Bone marrow (tissue), 2 donors: Measurements from ENCODE around the gene SMARCB1.

ENCODE experiments used
- DNase-seq, 2 donors: peaks; one replicate each; lab custom pipeline; 2025; lab: John Stamatoyannopoulos, UW

The SMARCB1 gene

DNA sequence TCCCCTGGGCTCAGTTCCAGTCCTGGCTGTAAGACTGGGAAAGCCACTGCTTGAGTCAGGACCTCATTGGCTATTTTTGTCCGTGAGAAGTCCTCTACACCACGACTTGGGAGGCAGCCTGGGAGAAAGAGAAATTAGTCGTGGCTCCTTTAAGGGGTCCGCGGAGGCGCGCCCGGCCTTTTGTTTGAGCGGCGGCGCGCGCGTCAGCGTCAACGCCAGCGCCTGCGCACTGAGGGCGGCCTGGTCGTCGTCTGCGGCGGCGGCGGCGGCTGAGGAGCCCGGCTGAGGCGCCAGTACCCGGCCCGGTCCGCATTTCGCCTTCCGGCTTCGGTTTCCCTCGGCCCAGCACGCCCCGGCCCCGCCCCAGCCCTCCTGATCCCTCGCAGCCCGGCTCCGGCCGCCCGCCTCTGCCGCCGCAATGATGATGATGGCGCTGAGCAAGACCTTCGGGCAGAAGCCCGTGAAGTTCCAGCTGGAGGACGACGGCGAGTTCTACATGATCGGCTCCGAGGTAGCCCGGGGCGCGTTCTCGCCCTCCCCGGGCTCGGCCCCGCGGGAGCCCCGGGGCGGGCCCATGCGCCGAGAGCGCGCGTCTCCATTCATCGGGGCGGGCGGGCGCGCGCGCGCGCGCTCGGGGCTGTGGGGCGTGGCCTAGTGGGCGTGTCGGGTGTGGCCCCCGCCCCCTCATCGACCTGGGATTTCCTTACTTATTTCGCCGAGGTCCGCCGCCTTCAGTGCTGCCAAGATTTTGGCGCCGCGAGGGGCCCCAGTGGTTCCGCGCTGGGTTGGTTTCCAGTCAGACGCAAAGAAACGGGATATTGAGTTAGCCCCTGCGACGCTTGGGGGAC lies at the start of gene SMARCB1:
Gene SMARCB1, plus strand, starts transcription at position 215 of the 848 bp plus-strand sequence. Its CDS starts 204 bp downstream, at position 419.
- peak; percentile 67 to 91 for DNase-seq

DNA sequence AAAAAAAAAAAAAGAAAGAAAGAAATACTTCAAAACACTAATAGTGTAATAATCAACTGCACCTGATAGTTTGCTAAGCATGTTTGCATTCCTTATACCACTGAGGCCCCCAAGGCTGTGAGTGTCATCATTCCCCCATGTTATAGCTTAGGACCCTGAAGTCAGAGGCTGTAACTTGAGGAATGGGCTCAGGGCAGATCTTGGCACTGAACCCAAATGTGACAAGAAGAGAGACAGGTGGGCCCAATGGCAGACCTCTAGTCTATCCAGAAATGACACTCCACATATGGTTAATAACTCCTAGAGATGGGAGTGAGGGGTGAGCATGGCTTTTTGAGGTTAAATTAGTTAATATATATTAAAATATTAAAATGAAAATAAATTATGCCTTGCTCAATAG lies 49.1 kb upstream of the SMARCB1 start:
- DNase-seq = no peak

DNA sequence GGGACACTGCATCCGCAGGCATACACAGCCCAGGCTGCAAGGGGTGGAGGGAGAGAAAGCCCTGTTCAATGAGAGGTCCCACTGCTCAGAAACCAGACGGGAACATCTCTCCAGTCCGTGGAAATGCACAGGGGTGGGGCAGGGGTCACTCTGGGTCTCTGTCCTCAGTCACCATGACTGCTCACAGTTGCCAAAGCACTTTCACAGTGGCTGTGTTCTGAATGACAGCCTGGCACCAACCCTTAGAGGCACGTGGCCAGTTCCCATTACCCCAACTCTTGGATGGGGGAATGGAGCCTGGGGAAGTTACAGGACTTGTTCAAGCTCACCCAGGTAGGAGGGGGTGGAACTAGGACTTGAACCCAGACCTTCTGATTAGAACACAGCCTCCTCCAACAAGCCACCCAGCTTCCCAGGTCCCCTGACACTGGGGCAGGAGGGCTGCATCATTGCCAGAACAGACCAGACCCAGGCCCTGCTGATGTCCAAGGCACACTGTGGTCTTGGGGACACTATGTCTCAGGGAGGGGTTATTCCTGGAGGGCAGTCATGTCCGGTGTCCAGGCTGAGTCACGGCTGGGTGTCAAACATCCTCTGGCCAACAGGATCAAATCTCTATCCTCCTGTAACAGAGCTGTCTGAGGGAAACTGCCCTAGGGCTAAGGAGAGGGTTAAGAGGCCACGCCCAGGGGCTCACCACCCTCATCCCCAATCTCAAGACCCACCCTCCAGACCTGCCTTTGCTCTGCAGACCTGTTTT lies 44.1 kb upstream of the SMARCB1 start:
- DNase-seq = no peak

DNA sequence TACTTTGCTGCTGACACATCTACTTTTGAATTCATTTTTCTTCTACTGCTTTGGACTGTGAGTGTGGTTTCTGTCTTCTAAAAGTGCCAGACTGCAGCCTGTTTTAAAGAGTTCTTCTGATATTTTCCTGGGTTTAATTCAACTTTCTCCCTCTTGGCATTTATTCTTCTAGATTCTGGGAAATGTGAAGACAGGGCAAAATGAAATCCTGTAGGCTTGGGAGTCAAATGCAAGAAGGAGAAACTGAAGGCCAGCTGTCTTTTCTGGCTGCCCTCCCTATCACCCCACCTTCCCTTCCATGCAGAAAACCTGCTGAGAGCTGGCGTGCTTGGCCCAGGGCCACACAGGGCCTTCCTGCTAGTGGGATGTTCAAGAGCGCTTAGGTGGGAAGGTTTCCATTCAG lies 43.5 kb upstream of the SMARCB1 start:
- DNase-seq = no peak

DNA sequence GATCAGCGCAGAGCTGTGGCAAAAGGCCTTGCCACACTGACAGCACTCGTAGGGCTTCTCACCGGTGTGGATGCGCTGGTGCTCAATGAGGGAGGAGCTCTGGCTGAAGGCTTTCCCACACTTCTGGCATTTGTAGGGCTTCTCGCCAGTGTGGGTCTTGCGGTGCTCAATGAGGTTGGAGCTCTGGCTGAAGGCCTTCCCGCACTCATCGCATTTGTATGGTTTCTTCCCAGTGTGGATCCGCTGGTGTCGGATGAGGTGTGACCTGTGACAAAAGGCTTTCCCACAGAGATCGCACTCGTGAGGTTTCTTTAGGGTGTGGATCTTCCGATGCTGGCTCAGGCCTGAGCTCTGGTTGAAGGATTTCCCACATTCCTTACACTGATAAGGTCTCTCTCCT lies 42.8 kb upstream of the SMARCB1 start:
- DNase-seq = no peak

DNA sequence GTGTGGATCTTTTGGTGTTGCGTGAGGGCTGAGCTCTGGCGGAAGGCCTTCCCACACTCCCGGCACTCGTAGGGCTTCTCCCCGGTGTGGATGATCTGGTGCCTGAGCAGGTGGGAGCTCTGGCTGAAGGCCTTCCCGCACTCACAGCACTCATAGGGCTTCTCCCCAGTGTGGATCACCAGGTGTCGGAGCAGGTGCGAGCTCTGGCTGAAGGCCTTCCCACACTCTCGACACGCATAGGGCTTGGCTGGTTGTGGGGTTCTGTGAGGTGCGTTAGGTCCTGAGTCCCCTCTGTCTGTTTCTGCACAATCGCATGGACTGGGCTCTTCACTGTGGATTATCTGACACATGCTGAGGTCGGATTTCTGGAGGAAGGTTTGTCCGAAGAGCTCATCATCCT lies 42.3 kb upstream of the SMARCB1 start:
- DNase-seq = no peak

DNA sequence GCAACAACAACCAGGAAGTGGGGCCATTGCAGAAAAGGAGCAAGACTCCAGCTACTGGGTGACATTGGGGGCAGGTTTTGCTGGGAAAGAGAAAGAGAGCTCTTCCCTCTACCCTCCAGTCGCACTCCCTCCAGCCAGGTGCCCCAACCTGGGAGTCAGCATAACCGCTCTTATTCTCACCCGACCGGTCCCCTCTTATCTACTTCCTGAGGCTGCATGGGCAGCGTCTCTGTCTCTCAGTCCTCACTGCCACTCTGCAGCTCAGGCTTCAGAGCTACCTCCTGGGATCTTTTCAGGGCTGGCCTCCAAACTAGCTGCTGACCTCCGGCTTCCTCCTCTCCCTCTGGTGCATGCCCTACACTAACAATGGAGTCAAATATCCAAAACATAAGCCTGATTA lies 41.0 kb upstream of the SMARCB1 start:
- DNase-seq = no peak

DNA sequence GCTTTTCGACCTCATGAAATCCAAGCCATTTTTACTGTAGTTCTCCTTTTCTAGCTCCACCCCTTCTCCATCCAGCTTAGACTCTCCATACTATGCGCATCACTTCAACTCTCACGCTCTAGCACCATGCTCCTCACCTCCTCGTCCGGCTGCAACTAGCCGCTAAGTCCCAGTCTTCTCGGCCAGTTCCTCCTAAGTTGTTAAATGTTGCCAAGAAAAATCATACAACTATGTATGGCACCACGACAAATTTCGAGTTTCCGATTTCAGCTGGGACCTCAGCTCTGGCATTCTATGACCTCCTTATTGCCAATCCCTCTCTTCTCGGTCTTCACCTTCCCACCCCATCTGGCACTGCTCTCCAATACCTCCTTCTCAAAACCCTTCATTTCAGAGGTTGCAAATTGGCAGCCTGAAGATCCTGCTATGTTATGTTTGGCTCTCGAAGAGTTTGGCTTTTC lies 36.9 kb upstream of the SMARCB1 start:
- no peak for DNase-seq

DNA sequence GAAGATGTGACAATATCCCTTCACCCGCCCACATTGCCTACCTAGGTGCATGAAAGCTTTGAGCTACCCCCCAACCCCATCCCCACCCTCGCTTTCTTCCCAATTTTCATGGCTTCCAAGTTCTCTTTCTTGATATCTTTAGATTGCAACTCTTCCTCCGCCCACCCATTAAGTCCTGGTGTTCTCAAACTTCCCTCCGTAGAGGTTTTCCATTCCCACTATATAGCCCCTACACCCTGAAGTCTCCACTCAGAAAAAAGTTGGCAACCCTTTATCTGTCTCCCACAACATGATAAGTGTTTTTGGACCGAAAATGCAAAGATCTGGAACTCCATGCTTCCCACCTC lies 36.4 kb upstream of the SMARCB1 start:
- no peak for DNase-seq

DNA sequence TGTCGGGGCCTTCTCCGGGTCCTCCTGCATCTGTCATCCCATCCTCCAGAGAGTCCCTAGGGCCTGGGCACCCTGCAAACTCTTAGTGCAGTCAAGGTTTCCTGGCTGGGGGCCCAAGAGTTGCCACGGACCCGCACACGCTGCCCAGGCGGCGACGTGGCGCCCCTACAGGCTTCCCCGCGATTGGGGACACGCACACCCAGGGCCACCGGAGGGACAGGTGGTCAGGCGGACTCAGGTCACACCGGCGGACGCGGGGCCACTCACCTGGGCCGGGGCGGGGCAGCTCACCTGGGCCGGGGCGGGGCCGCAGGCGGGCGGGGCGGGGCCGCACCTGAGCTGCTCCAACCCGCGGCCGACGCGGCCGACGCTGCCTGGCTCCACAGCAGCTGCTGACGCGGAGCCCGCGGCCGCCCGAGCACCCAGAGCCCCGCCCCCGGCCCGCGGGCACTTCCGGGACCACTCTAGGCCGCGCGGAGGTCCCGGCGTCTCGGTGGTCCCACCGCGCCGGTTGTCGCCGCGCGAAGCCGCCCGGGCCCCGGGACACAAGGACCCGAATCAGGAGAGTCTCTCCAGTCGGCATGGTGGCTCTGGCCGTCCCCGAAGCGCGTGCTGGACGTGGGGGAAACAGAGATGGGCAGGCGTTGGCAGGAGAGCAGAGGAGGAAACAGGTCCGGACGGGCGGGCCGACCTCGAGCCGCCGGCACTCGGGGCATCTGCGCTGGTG lies 35.9 kb upstream of the SMARCB1 start, which contains the start of gene ZNF70:
Gene ZNF70, minus strand, starts transcription at position 399 of the 727 bp plus-strand sequence. CDS start 5,972 bp downstream, outside the sequence.
- DNase-seq = peak; percentile 49 to 59

DNA sequence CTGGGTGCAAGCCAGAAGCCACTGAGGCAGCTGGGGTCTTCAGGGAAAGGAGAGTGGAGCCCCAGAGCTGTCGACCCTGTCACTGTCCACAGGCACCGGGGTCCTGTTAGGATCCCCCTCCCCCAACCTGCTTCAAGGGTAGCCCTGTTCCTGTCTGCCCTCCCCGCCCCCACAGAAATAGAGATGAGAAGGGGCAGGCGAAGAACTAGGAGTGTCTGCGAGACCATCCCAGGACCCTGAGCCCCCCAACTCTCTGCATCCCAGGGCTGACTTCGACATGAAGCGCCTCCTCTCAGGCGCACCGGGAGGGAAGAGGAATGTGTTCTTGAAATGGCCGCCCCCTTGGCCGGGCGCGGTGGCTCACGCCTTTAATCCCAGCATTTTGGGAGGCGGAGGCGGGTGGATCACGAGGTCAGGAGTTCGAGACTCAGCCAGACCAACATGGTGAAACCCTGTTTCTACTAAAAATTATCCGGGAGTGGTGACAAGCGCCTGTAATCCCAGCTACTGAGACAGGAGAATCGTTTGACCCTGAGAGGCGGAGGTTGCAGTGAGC lies 35.2 kb upstream of the SMARCB1 start:
- no peak for DNase-seq

DNA sequence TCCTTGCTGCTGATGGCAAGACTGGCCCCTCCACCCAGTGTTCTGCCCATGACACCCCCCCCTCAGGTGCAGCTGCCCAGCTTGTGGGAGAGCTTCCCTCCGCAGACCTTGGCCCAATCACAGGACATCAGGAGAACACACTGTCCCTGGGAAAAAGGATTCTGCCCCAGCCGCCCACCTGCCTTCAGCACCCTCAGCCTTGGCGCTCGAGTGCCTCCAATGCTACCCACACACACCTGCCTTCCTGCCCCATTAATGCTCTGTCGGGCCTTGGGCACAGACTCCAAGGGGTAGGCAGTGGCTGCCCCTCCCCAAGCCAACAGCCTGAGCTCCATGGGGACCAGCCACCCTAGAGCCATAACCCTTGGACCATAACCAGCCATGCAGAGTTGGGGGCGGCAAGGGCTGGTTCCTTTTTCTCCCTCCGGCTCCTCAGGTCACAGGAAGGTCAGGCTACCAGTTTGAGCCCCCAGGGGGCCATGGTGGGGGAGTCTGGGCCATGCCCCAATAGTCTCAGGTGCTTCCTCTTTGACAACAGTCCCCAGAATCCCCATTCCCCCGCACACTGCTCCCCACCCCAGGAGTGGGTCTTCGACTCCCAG lies 34.6 kb upstream of the SMARCB1 start:
- DNase-seq = no peak

DNA sequence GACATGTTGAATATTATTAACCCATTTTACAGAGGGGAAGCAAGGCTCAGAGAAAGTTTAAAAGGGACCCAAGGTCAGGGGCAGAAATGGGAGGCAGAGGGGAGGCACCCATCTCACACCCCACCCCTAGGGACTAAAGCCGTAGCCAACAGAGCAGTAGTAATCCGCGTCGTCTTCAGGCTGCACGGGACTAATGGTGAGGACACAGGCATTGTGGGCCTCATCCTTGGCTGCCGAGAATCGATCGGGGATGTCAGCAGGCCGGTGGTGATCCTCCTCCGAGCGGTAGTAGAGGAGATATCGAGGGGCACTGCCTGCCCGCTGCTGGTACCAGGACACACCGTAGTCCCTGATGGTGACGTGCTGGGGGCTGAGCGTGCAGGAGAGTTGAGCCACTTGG lies 34.0 kb upstream of the SMARCB1 start:
- no peak for DNase-seq

DNA sequence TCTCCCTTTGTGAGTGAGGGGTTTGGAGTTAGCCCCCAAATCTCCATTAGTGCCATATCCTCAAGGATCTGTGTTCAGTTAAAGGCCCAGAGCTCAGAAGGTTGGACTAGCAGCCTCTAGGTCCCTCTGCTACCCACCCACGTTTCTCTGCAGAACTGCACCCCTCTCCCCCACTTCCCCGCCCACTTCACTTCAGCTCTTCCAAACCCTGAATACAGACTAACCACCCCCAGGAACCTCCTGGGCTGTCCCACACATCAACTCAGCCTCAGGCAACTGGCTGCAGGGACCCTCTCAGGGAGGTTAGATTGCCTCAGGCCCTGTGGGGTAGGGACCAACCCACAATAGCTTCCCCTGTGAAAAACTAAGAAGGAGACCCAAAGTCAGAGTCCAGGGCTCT lies 33.4 kb upstream of the SMARCB1 start:
- DNase-seq = no peak

DNA sequence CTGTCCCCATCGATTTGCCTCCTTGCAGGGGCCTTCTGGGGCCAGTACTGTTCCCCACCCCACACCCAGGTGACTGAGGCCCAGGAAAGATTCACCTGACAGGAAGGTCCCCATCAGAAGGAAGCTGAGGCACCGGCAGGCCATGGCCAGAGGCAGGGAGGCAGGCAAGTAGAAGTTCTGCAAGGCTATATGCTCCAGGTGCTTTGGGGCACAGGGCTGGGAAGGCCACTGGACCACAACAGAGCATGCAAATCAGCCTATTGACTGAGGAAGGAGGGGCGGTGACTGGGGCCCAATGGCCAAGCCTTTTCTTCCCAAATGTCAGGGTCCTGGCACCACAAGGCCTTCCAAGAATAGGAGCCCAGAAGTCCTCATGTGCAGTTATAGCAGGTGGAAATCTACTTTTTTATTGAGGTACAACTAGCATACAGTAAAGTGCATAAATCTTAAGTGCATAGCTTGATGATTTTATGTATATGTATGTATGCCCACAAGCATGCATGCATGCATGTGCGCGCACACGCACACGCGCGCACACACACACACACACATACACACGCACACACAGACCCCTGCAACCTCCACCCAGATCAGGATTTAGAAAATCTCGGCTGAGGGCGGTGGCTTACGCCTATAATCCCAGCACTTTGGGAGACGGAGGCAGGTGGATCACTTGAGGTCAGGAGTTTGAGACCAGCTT lies 32.4 kb upstream of the SMARCB1 start, which contains the start of gene VPREB3:
Gene VPREB3, minus strand, starts transcription at position 206 of the 700 bp plus-strand sequence. Its CDS starts 62 bp downstream, at position 144.
- no peak for DNase-seq

DNA sequence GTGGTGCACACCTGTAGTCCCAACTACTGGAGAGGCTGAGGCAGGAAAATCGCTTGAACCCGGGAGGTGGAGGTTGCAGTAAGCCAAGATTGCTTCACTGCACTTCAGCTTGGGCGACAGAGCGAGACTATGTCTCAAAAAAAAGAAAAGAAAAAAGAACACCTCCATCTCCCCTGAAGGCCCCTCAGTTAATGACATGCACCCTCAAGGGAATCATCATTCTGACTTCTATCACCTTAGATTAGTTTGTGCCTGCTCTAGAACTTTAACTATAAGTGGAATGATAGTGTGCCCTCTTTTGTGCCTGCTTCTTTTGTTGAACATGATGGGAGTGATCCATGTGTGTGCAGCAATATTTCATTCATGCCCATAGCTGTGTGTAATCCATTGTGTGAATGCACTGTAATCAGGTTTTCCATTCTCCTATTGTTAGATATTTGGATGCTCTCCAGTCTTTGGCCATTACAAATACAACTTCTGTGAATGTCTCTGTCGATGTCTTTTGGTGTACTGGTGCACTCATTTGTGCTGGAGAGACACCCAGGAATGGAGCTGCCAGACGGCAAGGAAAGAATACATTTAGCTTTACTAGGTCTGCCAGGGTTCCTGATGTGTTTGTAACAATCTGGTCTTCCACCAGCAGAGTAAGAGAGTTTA lies 31.7 kb upstream of the SMARCB1 start:
- no peak for DNase-seq

DNA sequence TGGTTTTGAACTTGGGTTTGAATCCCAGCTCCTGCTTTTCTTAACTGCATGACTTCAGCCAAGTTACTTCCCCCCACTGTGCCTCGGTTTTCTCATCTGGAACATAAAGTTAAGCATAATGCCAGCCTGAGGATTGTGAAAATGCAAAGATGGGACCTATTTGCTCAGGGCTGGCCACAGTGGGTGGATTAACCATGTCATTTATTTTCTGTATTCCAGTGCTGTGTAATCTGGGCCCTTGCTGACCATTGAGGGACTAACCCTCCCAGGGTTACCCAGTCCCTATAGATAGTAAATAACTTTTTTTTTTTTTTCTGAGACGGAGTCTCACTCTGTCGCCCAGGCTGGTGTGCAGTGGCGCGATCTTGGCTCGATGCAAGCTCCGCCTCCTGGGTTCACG lies 31.1 kb upstream of the SMARCB1 start:
- no peak for DNase-seq

DNA sequence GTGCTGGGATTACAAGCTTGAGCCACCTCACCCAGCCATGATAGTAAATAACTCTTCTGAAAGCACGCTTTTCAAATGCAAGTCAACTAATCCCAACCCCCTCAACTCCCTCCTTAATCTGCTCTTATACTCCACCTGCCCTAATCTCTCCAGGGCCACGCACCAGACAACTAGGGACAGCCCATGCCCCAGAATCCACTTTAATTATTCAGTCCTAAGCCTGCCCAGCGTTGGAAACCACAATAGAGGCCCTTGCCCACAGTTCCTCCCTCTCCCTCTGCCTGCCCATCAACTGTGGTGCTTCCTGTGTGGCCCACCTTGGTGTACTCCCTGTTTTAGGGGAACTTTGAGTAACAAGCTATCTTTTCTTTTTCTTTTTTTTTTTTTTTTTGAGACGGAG lies 29.9 kb upstream of the SMARCB1 start:
- DNase-seq = no peak

DNA sequence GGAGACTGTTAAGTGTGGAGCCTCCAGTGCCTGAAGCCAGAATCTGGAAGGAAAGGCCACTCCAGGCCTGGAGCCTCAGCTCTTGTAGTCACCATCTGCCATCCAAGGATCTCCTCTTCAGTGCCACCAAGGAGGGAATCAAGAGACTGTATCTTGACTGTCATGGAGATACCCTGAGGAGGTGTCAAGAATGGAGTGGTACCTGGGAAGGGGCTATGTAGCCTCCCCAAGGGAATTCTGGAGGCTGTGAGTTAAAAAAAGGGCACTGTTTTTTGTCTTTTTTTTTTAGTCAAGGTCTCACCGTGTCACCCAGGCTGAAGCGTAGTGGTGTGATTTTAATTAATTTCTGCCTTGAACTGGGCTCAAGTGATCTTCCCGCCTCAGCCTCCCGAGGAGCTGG lies 27.2 kb upstream of the SMARCB1 start:
- DNase-seq = no peak

DNA sequence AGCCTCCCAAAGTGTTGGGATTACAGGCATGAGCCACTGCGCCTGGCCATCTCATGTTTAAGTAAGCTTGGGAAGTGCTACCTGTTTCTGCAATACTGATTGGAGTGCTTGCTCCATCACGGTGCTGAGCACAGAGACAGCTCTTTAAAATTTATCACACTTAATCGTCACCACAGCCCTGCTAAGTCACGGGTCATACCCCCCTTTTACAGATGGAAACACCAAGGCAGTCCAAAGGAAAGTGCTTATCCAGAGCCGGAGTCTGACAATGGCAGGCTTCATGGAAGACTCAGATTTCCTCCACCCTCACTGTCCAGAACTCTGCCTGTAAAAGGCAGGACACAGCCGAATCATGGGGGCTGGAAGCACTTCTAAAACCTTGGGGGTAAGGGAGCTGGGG lies 26.7 kb upstream of the SMARCB1 start:
- DNase-seq = no peak
